ENCODE data around the gene KRTAP11-1. TPM values are rescaled to one million over a fixed set of nuclear protein-coding genes. Genes with fewer than 3 reads are reported as not detected.

The KRTAP11-1 gene
- total RNA-seq, result not detected

DNA sequence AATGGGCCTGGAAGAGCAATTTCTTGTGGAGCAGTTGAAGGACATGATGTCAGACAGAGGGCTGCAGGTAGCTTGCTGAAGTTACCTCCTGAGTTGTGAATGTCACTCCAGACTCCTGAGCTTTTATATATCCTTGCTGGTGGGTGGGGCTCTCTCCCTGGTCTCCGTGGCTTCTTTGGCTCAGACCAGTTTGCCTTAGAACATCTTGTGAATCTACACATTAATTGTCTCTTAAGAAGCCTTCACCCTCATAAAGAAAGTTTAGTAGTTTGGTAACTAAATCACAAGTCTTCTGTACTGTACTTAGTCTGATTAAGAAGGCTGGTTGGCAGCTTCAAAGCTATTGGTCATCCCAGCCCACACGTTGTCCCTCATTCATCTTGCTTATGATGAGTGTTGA, at the start of gene KRTAP11-1:
Gene KRTAP11-1 (minus strand): TSS at position 101 of the 400 bp plus-strand sequence. CDS start 56 bp downstream, at position 45.
- peaks cover 2% of the 10 kb centered on the region for H3K9me3 Mint-ChIP-seq
- H3K27me3 Mint-ChIP-seq, result peaks cover 10% of the 10 kb centered on the region
- DNase-seq, result no peak
- no peak within 1 kb of the TSS for H3K4me3 Mint-ChIP-seq
- H3K4me1 Mint-ChIP-seq, result no peaks in the 10 kb centered on the region
- no peaks in the 10 kb centered on the region for H3K36me3 Mint-ChIP-seq
- no peak within 1 kb of the TSS for H3K27ac Mint-ChIP-seq

GRCh38 chr21:30924146-30924700, 42.8 kb upstream of the KRTAP11-1 start:
- Mint-ChIP-seq H3K36me3 (peaks cover 4% of the 10 kb centered on the region), H3K4me3 (no peak overlapping the region), H3K9me3 (peaks cover 14% of the 10 kb centered on the region), H3K27me3 (peaks cover 18% of the 10 kb centered on the region), H3K27ac (no peak overlapping the region), H3K4me1 (no peaks in the 10 kb centered on the region)
- no peak for DNase-seq

DNA sequence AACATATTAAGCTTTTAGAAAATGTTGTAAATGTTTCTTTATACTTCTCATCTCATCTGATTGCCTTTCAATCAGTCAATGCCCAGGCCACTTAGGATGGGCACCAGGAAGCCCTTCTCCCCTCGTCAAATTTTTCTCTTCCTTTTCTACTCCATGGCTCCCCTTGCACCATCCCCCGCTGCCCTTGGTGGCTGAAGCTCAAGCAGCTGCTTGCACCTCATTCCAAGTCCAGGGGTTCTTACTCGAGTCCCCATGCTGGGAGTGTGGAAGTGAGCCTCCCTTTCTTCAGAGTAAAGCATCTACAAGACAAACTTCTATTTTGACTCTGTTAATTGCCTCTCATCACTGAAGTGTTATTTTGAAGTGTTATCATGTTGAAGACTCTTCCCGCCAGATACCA, 39.7 kb upstream of the KRTAP11-1 start:
- Mint-ChIP-seq H3K4me3 (no peak overlapping the region), H3K9me3 (peaks cover 2% of the 10 kb centered on the region), H3K27ac (no peak overlapping the region), H3K27me3 (peaks cover 16% of the 10 kb centered on the region), H3K4me1 (no peaks in the 10 kb centered on the region), H3K36me3 (peaks cover under 1% of the 10 kb centered on the region)
- DNase-seq, result no peak

DNA sequence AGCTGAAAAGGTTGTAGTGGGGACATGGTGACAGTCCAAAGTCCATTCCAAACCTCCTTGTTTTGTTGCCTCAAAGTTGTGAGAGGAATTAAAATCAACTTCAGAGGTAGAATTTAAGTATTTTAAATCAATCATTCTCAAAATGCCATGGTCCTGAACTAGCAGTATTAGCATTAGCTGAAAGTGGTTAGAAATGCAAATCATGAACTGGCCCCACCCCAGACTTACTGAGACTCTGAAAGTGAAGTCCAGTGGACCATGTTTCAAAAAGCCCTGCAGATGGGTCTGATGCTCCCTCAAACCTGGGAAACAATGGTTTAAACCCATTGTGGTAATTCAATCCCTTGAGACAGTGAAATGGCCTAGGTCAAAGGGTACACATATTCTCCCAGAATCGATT, 36.2 kb upstream of the KRTAP11-1 start:
- no peaks in the 10 kb centered on the region for H3K9me3 Mint-ChIP-seq
- peaks cover 14% of the 10 kb centered on the region for H3K27me3 Mint-ChIP-seq
- H3K36me3 Mint-ChIP-seq, result no peaks in the 10 kb centered on the region
- no peak overlapping the region for H3K4me3 Mint-ChIP-seq
- H3K27ac Mint-ChIP-seq, result no peak overlapping the region
- DNase-seq, result no peak
- no peaks in the 10 kb centered on the region for H3K4me1 Mint-ChIP-seq

- Mint-ChIP-seq H3K4me3 (no peak overlapping the region), H3K36me3 (no peaks in the 10 kb centered on the region), H3K27me3 (peaks cover 15% of the 10 kb centered on the region), H3K9me3 (no peaks in the 10 kb centered on the region), H3K4me1 (no peaks in the 10 kb centered on the region), H3K27ac (no peak overlapping the region)
- DNase-seq, result no peak
Measured at GRCh38 chr21:30900881-30901280, 19.5 kb upstream of the KRTAP11-1 start.

- H3K4me1 Mint-ChIP-seq, result no peaks in the 10 kb centered on the region
- no peaks in the 10 kb centered on the region for H3K36me3 Mint-ChIP-seq
- H3K27ac Mint-ChIP-seq, result no peak overlapping the region
- DNase-seq, result no peak
- peaks cover 6% of the 10 kb centered on the region for H3K9me3 Mint-ChIP-seq
- H3K27me3 Mint-ChIP-seq, result peaks cover 1% of the 10 kb centered on the region
- no peak overlapping the region for H3K4me3 Mint-ChIP-seq
Measured at GRCh38 chr21:30882866-30883597, 1.7 kb upstream of the KRTAP11-1 start.

- H3K4me1 Mint-ChIP-seq, result no peaks in the 10 kb centered on the region
Measured at GRCh38 chr21:30880914-30881313, 466 bp downstream of the KRTAP11-1 start.

DNA sequence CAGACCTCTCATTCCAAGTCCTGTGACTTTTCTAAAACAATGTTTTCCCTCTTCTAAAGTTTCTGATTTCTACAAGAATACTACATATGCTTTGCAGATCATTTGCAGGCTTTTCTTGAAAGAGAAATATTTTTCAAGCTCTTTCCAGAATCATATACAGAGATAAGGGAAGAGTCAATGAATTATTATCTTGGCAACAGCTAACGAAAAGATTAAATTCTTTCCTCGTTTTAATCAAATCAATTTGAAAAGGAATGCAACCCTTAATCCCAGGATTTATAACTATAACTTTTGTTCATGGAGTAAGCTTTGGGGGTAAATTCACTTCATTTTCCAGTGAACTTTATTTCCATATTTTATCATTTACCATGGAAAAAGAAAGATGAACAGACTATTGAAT, 6.9 kb downstream of the KRTAP11-1 start:
- no peaks in the 10 kb centered on the region for H3K4me1 Mint-ChIP-seq
- DNase-seq, result no peak
- no peaks in the 10 kb centered on the region for H3K36me3 Mint-ChIP-seq
- H3K27ac Mint-ChIP-seq, result no peak overlapping the region
- no peak overlapping the region for H3K4me3 Mint-ChIP-seq
- H3K27me3 Mint-ChIP-seq, result peaks cover 10% of the 10 kb centered on the region
- no peaks in the 10 kb centered on the region for H3K9me3 Mint-ChIP-seq

More at GRCh38 chr21:30880914-30881313, 466 bp downstream of the KRTAP11-1 start:
- Mint-ChIP-seq H3K9me3 (no peaks in the 10 kb centered on the region), H3K27me3 (peaks cover 10% of the 10 kb centered on the region), H3K4me3 (no peak overlapping the region), H3K36me3 (no peaks in the 10 kb centered on the region), H3K27ac (no peak overlapping the region)
- DNase-seq, result no peak

- H3K9me3 Mint-ChIP-seq, result no peaks in the 10 kb centered on the region
- H3K27me3 Mint-ChIP-seq, result peaks cover 26% of the 10 kb centered on the region
- H3K27ac Mint-ChIP-seq, result no peak overlapping the region
- DNase-seq, result no peak
- H3K4me1 Mint-ChIP-seq, result no peaks in the 10 kb centered on the region
- H3K36me3 Mint-ChIP-seq, result no peaks in the 10 kb centered on the region
- H3K4me3 Mint-ChIP-seq, result no peak overlapping the region
Measured at GRCh38 chr21:30847627-30848500, 33.5 kb downstream of the KRTAP11-1 start.

- Mint-ChIP-seq H3K36me3 (no peaks in the 10 kb centered on the region), H3K9me3 (no peaks in the 10 kb centered on the region), H3K27ac (no peak overlapping the region), H3K4me1 (no peaks in the 10 kb centered on the region), H3K27me3 (peaks cover 18% of the 10 kb centered on the region), H3K4me3 (no peak overlapping the region)
- no peak for DNase-seq
Measured at GRCh38 chr21:30842990-30843389, 38.4 kb downstream of the KRTAP11-1 start.

DNA sequence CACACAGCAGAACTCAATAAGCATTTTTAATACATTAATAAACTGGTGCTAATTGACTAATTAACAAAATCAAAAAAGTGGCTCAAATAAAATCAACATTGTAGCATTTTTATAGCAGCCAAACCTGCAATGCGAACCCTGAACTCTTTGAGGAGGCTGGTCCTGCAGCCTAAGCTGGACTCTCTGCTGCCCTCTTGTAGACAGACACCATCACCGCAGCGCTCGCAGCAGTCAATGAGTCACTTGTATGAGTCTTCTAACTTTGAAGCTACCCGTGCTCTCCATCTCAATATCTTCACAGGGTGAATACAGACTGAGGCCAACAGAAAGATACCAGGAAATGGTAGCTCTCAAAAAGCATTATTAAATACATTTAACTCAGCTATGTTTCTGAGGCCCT, 42.1 kb downstream of the KRTAP11-1 start:
- Mint-ChIP-seq H3K4me3 (no peak overlapping the region), H3K9me3 (no peaks in the 10 kb centered on the region), H3K36me3 (no peaks in the 10 kb centered on the region), H3K4me1 (no peaks in the 10 kb centered on the region), H3K27me3 (peaks cover 11% of the 10 kb centered on the region), H3K27ac (no peak overlapping the region)
- DNase-seq, result peak; percentile 15

- Mint-ChIP-seq H3K36me3 (no peaks in the 10 kb centered on the region), H3K4me3 (no peak overlapping the region), H3K9me3 (no peaks in the 10 kb centered on the region), H3K27me3 (peaks cover 16% of the 10 kb centered on the region), H3K27ac (no peak overlapping the region), H3K4me1 (no peaks in the 10 kb centered on the region)
- DNase-seq, result no peak
Measured at GRCh38 chr21:30838536-30838935, 42.8 kb downstream of the KRTAP11-1 start.

- peaks cover 14% of the 10 kb centered on the region for H3K27me3 Mint-ChIP-seq
- H3K4me1 Mint-ChIP-seq, result no peaks in the 10 kb centered on the region
- H3K4me3 Mint-ChIP-seq, result no peak overlapping the region
- no peaks in the 10 kb centered on the region for H3K36me3 Mint-ChIP-seq
- H3K27ac Mint-ChIP-seq, result no peak overlapping the region
- H3K9me3 Mint-ChIP-seq, result no peaks in the 10 kb centered on the region
- DNase-seq, result peak; percentile 21
Measured at GRCh38 chr21:30831194-30831765, 50.1 kb downstream of the KRTAP11-1 start.
